Measurements from ENCODE around the gene RAP2A.

Gene RAP2A

GRCh38 chr13:97495678-97496077, 61.7 kb downstream of the RAP2A start:
- no peak for DNase-seq (ENCODE audit: low spot score)

GRCh38 chr13:97496511-97496910, 62.5 kb downstream of the RAP2A start:
- DNase-seq (ENCODE audit: low spot score) = no peak

- no peak for DNase-seq (ENCODE audit: low spot score)
Measured at GRCh38 chr13:97497400-97497799, 63.4 kb downstream of the RAP2A start.

GRCh38 chr13:97498419-97498818, 64.5 kb downstream of the RAP2A start:
- no peak for DNase-seq (ENCODE audit: low spot score)

DNA sequence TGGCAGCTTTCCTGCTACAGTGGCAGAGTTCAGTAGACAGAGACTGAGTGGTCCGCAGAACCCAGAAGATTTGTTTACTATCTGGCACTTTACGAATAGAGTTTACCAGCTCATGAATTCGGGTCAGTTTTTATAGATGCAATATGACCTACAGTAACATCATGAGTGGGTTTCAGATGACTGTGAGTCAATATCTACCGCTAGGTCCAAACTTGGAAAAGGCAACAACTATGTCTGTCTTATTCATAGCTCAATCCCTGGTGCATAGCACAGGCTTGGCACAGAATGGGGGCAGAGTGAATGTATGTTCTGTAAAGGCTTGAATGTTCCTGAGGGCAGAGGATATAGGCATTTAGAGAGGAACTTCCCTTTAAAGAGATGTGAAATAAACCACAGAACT, 65.2 kb downstream of the RAP2A start:
- DNase-seq (ENCODE audit: low spot score) = no peak

GRCh38 chr13:97502181-97502580, 68.2 kb downstream of the RAP2A start:
- no peak for DNase-seq (ENCODE audit: low spot score)

GRCh38 chr13:97502706-97503105, 68.7 kb downstream of the RAP2A start:
- DNase-seq (ENCODE audit: low spot score) = no peak

- no peak for DNase-seq (ENCODE audit: low spot score)
Measured at GRCh38 chr13:97505017-97505416, 71.0 kb downstream of the RAP2A start.

DNA sequence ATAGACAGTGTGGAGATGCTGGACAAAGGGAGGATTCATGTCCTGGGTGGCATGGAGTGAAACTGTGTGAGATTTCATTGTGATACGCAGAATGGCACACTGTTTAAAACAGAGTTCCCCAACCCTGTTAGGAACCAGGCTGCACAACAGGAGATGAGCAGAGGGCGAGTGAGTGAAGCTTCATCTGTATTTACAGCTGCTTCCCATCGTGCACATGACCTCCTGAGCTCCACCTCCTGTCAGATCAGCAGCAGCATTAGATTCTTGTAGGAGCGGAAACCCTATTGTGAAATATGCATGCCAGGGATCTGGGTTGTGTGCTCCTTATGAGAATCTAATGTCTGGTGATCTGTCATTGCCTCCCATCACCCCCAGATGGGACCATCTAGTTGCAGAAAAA, 72.5 kb downstream of the RAP2A start:
- DNase-seq (ENCODE audit: low spot score) = no peak

DNA sequence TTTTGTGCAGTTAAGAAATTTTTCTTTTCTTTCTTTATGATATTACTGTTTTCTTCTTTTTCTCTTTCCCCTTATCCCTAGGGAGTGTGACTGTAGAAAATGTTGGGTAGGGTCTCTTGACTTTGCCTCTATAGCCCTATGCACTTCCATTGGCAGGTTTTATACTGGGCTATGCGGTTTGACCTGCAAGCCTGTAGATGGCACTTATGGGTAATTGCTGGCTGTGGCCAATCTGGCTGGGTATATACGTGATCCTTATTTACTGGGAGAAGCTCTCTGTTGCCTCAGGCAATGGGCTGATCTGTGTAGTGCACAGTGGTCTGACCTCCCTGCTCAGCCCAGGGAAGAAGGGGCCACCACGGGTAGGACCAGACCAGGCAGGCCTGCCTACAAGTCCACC, 78.8 kb downstream of the RAP2A start:
- no peak for DNase-seq (ENCODE audit: low spot score)

GRCh38 chr13:97515643-97516042, 81.7 kb downstream of the RAP2A start:
- DNase-seq (ENCODE audit: low spot score) = no peak

DNA sequence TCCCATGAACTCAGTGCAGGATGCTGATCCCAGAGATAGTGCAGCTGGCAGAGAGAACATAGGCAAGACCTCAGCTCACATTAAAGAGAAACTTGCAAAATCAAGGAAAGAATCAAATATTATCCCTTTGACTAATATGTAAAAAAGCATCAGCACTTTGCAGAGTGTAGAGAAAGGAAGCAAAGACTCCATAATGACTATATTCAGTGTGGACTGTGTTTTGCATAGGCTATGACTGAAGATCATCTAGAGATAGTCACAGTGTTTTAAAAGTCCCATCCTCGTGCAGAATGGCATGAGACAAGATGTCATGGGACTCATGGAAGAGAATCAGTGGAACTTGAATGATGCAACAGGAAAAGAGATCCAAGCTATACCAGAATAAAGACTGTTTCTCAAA, 84.0 kb downstream of the RAP2A start:
- no peak for DNase-seq (ENCODE audit: low spot score)

Measured in CD4-positive, alpha-beta T cell treated with Interleukin-6 at 100 ng/mL for 8 hours (primary cell).